Measurements from ENCODE around the gene MPDZ. TPM values are rescaled to one million over a fixed set of nuclear protein-coding genes. Genes with fewer than 3 reads are reported as not detected.

MPDZ gene
- total and polyA plus RNA-seq, 4 donors, result 60.1 to 86.0 (median 78.7) TPM

GRCh38 chr9:13268469-13268868, 11.0 kb downstream of the MPDZ start:
- Histone ChIP-seq H3K4me3 (ENCODE audit: low read depth, low read length) (no peak overlapping the region), H3K27ac (ENCODE audit: low read depth, low read length) (no peak overlapping the region), H3K36me3 (ENCODE audit: control insufficient read depth, insufficient read depth, low read length) (no peaks in the 10 kb centered on the region), H3K9me3 (ENCODE audit: control insufficient read depth, insufficient read depth, low read length) (no peaks in the 10 kb centered on the region), H3K4me1 (ENCODE audit: control insufficient read depth, insufficient read depth, low read length) (peaks cover 7% of the 10 kb centered on the region), H3K27me3 (ENCODE audit: control insufficient read depth, insufficient read depth, low read length) (no peaks in the 10 kb centered on the region)
- DNase-seq (ENCODE audit: low read depth in 4 of 6, low spot score in 6 of 6), result no peak
- 100% methylated on average over 7 of the region's 7 CpGs for WGBS (ENCODE audit: insufficient coverage)

- WGBS (ENCODE audit: insufficient coverage), result no CpG with 5 or more reads among the region's 2 CpGs
- Histone ChIP-seq H3K36me3 (ENCODE audit: control insufficient read depth, insufficient read depth, low read length) (no peaks in the 10 kb centered on the region), H3K9me3 (ENCODE audit: control insufficient read depth, insufficient read depth, low read length) (no peaks in the 10 kb centered on the region), H3K4me3 (ENCODE audit: low read depth, low read length) (no peak overlapping the region), H3K4me1 (ENCODE audit: control insufficient read depth, insufficient read depth, low read length) (peaks cover 7% of the 10 kb centered on the region), H3K27ac (ENCODE audit: low read depth, low read length) (no peak overlapping the region), H3K27me3 (ENCODE audit: control insufficient read depth, insufficient read depth, low read length) (no peaks in the 10 kb centered on the region)
- DNase-seq (ENCODE audit: low read depth in 4 of 6, low spot score in 6 of 6), result no peak
These were observed 11.7 kb downstream of the MPDZ start for GRCh38 chr9:13267743-13268142.

- H3K4me1 ChIP-seq (ENCODE audit: control insufficient read depth, insufficient read depth, low read length), result peaks cover 7% of the 10 kb centered on the region
- DNase-seq (ENCODE audit: low read depth in 4 of 6, low spot score in 6 of 6), result peak in 1 of 6 donors; percentile 22
- no peaks in the 10 kb centered on the region for H3K9me3 ChIP-seq (ENCODE audit: control insufficient read depth, insufficient read depth, low read length)
- H3K36me3 ChIP-seq (ENCODE audit: control insufficient read depth, insufficient read depth, low read length), result no peaks in the 10 kb centered on the region
- no peak overlapping the region for H3K27ac ChIP-seq (ENCODE audit: low read depth, low read length)
- H3K27me3 ChIP-seq (ENCODE audit: control insufficient read depth, insufficient read depth, low read length), result no peaks in the 10 kb centered on the region
- no CpG with 5 or more reads among the region's 2 CpGs for WGBS (ENCODE audit: insufficient coverage)
- H3K4me3 ChIP-seq (ENCODE audit: low read depth, low read length), result no peak overlapping the region
These were observed 13.3 kb downstream of the MPDZ start for GRCh38 chr9:13266167-13266566.

GRCh38 chr9:13264788-13265187, 14.7 kb downstream of the MPDZ start:
- no peaks in the 10 kb centered on the region for H3K27me3 ChIP-seq (ENCODE audit: control insufficient read depth, insufficient read depth, low read length)
- no peak overlapping the region for H3K4me3 ChIP-seq (ENCODE audit: low read depth, low read length)
- no peaks in the 10 kb centered on the region for H3K36me3 ChIP-seq (ENCODE audit: control insufficient read depth, insufficient read depth, low read length)
- no peaks in the 10 kb centered on the region for H3K9me3 ChIP-seq (ENCODE audit: control insufficient read depth, insufficient read depth, low read length)
- peaks cover 7% of the 10 kb centered on the region for H3K4me1 ChIP-seq (ENCODE audit: control insufficient read depth, insufficient read depth, low read length)
- no peak overlapping the region for H3K27ac ChIP-seq (ENCODE audit: low read depth, low read length)
- peak in 1 of 6 donors; percentile 38 for DNase-seq (ENCODE audit: low read depth in 4 of 6, low spot score in 6 of 6)

DNA sequence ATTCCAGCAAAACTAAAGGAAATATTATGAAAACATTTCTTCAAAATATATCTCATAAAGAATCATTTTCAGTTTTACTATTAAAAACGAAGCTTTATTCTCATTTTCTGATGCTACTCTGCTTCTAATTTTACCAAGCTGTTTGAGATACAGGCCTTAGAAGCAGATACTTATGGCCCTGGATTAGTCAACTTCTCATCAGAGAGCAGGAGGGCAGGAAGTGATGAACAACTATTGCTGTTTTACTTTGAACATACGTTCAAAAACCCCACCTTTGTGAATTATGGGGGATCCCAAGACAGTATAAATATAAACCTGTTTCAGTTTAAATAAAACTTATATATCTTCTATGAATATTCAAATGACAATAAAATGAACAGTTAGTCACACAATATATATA, 16.0 kb downstream of the MPDZ start:
- no peak for DNase-seq (ENCODE audit: low read depth in 4 of 6, low spot score in 6 of 6)
- Histone ChIP-seq H3K4me1 (ENCODE audit: control insufficient read depth, insufficient read depth, low read length) (peaks cover 7% of the 10 kb centered on the region), H3K27ac (ENCODE audit: low read depth, low read length) (no peak overlapping the region), H3K4me3 (ENCODE audit: low read depth, low read length) (no peak overlapping the region), H3K9me3 (ENCODE audit: control insufficient read depth, insufficient read depth, low read length) (no peaks in the 10 kb centered on the region), H3K36me3 (ENCODE audit: control insufficient read depth, insufficient read depth, low read length) (no peaks in the 10 kb centered on the region), H3K27me3 (ENCODE audit: control insufficient read depth, insufficient read depth, low read length) (no peaks in the 10 kb centered on the region)
- WGBS (ENCODE audit: insufficient coverage), result no CpG with 5 or more reads among the region's 2 CpGs

DNA sequence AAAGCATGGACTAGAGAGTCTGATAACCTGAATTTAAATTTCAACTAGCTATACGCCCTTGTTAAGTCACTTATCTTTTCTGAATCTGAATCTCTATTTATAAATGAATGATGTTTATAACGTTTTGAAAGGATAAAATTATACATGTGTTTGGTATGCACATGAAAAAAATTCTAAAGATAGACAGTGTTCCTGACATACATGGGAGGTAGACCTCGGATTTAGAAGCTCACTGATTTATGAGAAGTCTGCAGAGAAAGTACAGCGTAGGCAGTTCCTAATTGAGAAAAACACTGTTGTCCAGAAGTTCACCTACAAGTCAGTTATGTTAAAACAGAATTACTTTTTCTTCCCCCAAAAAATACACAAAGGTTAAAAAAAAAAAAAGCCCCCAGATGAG, 26.6 kb downstream of the MPDZ start:
- DNase-seq (ENCODE audit: low read depth in 4 of 6, low spot score in 6 of 6), result no peak
- Histone ChIP-seq H3K36me3 (ENCODE audit: control insufficient read depth, insufficient read depth, low read length) (no peaks in the 10 kb centered on the region), H3K27ac (ENCODE audit: low read depth, low read length) (no peak overlapping the region), H3K9me3 (ENCODE audit: control insufficient read depth, insufficient read depth, low read length) (peaks cover 11% of the 10 kb centered on the region), H3K4me1 (ENCODE audit: control insufficient read depth, insufficient read depth, low read length) (no peaks in the 10 kb centered on the region), H3K4me3 (ENCODE audit: low read depth, low read length) (no peak overlapping the region), H3K27me3 (ENCODE audit: control insufficient read depth, insufficient read depth, low read length) (no peaks in the 10 kb centered on the region)
- no CpG with 5 or more reads among the region's 4 CpGs for WGBS (ENCODE audit: insufficient coverage)

GRCh38 chr9:13244181-13244580, 35.3 kb downstream of the MPDZ start:
- WGBS (ENCODE audit: insufficient coverage), result no CpG with 5 or more reads among the region's 3 CpGs
- Histone ChIP-seq H3K27ac (ENCODE audit: low read depth, low read length) (no peak overlapping the region), H3K36me3 (ENCODE audit: control insufficient read depth, insufficient read depth, low read length) (peaks cover 3% of the 10 kb centered on the region), H3K9me3 (ENCODE audit: control insufficient read depth, insufficient read depth, low read length) (no peaks in the 10 kb centered on the region), H3K27me3 (ENCODE audit: control insufficient read depth, insufficient read depth, low read length) (no peaks in the 10 kb centered on the region), H3K4me3 (ENCODE audit: low read depth, low read length) (no peak overlapping the region), H3K4me1 (ENCODE audit: control insufficient read depth, insufficient read depth, low read length) (no peaks in the 10 kb centered on the region)
- DNase-seq (ENCODE audit: low read depth in 4 of 6, low spot score in 6 of 6), result peak in 1 of 6 donors; percentile 26

GRCh38 chr9:13241283-13241682, 38.2 kb downstream of the MPDZ start:
- no peak overlapping the region for H3K27ac ChIP-seq (ENCODE audit: low read depth, low read length)
- H3K4me3 ChIP-seq (ENCODE audit: low read depth, low read length), result no peak overlapping the region
- WGBS (ENCODE audit: insufficient coverage), result no CpG with 5 or more reads among the region's 2 CpGs
- no peak for DNase-seq (ENCODE audit: low read depth in 4 of 6, low spot score in 6 of 6)
- H3K36me3 ChIP-seq (ENCODE audit: control insufficient read depth, insufficient read depth, low read length), result peaks cover 6% of the 10 kb centered on the region
- no peaks in the 10 kb centered on the region for H3K27me3 ChIP-seq (ENCODE audit: control insufficient read depth, insufficient read depth, low read length)
- no peaks in the 10 kb centered on the region for H3K9me3 ChIP-seq (ENCODE audit: control insufficient read depth, insufficient read depth, low read length)
- H3K4me1 ChIP-seq (ENCODE audit: control insufficient read depth, insufficient read depth, low read length), result no peaks in the 10 kb centered on the region

DNA sequence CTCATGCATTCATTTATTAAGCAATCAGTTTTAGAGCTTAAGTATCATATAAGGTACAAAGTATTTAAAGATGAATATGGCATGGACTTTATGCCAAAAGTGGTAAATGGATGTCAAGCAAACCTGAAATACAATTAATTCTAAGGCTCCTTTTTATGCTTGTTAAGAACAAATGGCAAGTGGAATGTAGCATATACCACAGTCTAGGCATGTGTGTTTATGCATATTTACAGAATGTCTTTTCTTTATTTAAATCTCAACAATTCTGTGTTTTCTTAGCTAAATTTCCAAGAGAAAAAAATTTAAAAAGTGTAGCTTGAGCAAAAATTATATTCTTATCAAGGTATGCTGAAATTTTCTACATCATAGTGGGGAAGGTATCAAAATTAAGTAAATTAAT, 39.8 kb downstream of the MPDZ start:
- Histone ChIP-seq H3K9me3 (ENCODE audit: control insufficient read depth, insufficient read depth, low read length) (no peaks in the 10 kb centered on the region), H3K4me3 (ENCODE audit: low read depth, low read length) (no peak overlapping the region), H3K27me3 (ENCODE audit: control insufficient read depth, insufficient read depth, low read length) (no peaks in the 10 kb centered on the region), H3K36me3 (ENCODE audit: control insufficient read depth, insufficient read depth, low read length) (peaks cover 3% of the 10 kb centered on the region), H3K27ac (ENCODE audit: low read depth, low read length) (no peak overlapping the region), H3K4me1 (ENCODE audit: control insufficient read depth, insufficient read depth, low read length) (no peaks in the 10 kb centered on the region)
- DNase-seq (ENCODE audit: low read depth in 4 of 6, low spot score in 6 of 6), result no peak

DNA sequence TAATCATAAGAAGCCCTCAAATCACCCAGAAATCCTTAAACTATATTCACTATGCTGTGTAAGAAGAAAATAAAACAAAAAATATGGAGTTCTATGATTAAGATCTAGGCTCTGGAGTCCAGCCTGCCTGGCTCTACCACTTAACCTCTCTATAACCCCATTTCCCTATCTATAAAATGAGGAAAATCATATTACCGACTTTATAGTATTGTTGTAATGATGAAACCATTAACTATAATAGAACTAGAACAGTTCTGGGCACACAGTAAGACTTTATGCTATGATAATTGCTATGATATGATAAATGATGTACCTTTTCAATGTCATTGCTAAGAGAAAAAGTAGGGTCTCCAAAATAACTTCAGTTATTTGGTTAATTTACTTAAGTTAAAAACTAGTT, 40.3 kb downstream of the MPDZ start:
- H3K9me3 ChIP-seq (ENCODE audit: control insufficient read depth, insufficient read depth, low read length), result no peaks in the 10 kb centered on the region
- no CpG with 5 or more reads among the region's 1 CpG for WGBS (ENCODE audit: insufficient coverage)
- H3K4me1 ChIP-seq (ENCODE audit: control insufficient read depth, insufficient read depth, low read length), result no peaks in the 10 kb centered on the region
- no peak overlapping the region for H3K4me3 ChIP-seq (ENCODE audit: low read depth, low read length)
- no peak for DNase-seq (ENCODE audit: low read depth in 4 of 6, low spot score in 6 of 6)
- H3K36me3 ChIP-seq (ENCODE audit: control insufficient read depth, insufficient read depth, low read length), result peaks cover 3% of the 10 kb centered on the region
- no peak overlapping the region for H3K27ac ChIP-seq (ENCODE audit: low read depth, low read length)
- H3K27me3 ChIP-seq (ENCODE audit: control insufficient read depth, insufficient read depth, low read length), result no peaks in the 10 kb centered on the region
